Mucosa of rectum (tissue), 2 donors: ENCODE data around the gene HOXD10.
A peak's percentile ranks its signal among the peaks of the same experiment; 100 is the strongest.

ENCODE experiments used
- H3K27ac ChIP-seq, 2 donors: one replicate each; pipeline ENCODE4 v1.7.0; 2013; ENCODE audit warnings: inconsistent platforms in 2 of 2, low read depth in 2 of 2, low read length in 2 of 2
- H3K27me3 ChIP-seq, 2 donors: one replicate each; pipeline ENCODE4 v1.7.0; 2013; ENCODE audit warnings: low read length in 2 of 2; ENCODE audit not compliant: control insufficient read depth in 2 of 2, insufficient read depth in 2 of 2
- H3K36me3 ChIP-seq, 2 donors: one replicate each; pipeline ENCODE4 v1.7.0; 2013; ENCODE audit warnings: low read length in 2 of 2; ENCODE audit not compliant: control insufficient read depth in 2 of 2, insufficient read depth in 2 of 2
- H3K4me1 ChIP-seq, 2 donors: one replicate each; pipeline ENCODE4 v1.7.0; 2013; ENCODE audit warnings: low read length in 2 of 2, mild to moderate bottlenecking in 1 of 2; ENCODE audit not compliant: control insufficient read depth in 2 of 2, insufficient read depth in 2 of 2
- H3K4me3 ChIP-seq, 2 donors: one replicate each; pipeline ENCODE4 v1.7.0; 2013; ENCODE audit warnings: low read length in 2 of 2
- H3K9ac ChIP-seq, 2 donors: one replicate each; pipeline ENCODE4 v1.7.0; 2013; ENCODE audit warnings: low read length in 2 of 2, low read depth in 1 of 2, mild to moderate bottlenecking in 1 of 2
- H3K9me3 ChIP-seq, 2 donors: one replicate each; pipeline ENCODE4 v1.7.0; 2013; ENCODE audit warnings: low read length in 2 of 2; ENCODE audit not compliant: control insufficient read depth in 2 of 2
- donor health status: healthy.
- donor health status: Normal muscosa, but diverticular disease.

Gene HOXD10

GRCh38 chr2:176160251-176160985 is 43.8 kb downstream of the HOXD10 start:
- Histone ChIP-seq H3K9ac (no peak overlapping the region), H3K4me1 (peaks cover 0 to 3% of the 10 kb centered on the region in 2 donors), H3K9me3 (no peaks in the 10 kb centered on the region), H3K27ac (no peak overlapping the region), H3K27me3 (peaks cover 0 to 25% of the 10 kb centered on the region in 2 donors), H3K36me3 (no peaks in the 10 kb centered on the region), H3K4me3 (no peak overlapping the region)

- Histone ChIP-seq H3K27ac (no peak overlapping the region), H3K4me3 (no peak overlapping the region), H3K9me3 (no peaks in the 10 kb centered on the region), H3K27me3 (peaks cover 0 to 25% of the 10 kb centered on the region in 2 donors), H3K36me3 (no peaks in the 10 kb centered on the region), H3K4me1 (peaks cover 0 to 3% of the 10 kb centered on the region in 2 donors), H3K9ac (no peak overlapping the region)
Observed at GRCh38 chr2:176160986-176161824, 44.6 kb downstream of the HOXD10 start.

GRCh38 chr2:176161825-176162626 is 45.4 kb downstream of the HOXD10 start:
- Histone ChIP-seq H3K27me3 (peaks cover 0 to 22% of the 10 kb centered on the region in 2 donors), H3K4me1 (peaks cover 0 to 3% of the 10 kb centered on the region in 2 donors), H3K36me3 (no peaks in the 10 kb centered on the region), H3K4me3 (peak overlapping the region in 1 of 2 donors; percentile 20), H3K9me3 (no peaks in the 10 kb centered on the region), H3K9ac (no peak overlapping the region), H3K27ac (no peak overlapping the region)

- H3K4me3 ChIP-seq = peak overlapping the region in 1 of 2 donors; percentile 31
- H3K27ac ChIP-seq = no peak overlapping the region
- no peaks in the 10 kb centered on the region for H3K36me3 ChIP-seq
- H3K9ac ChIP-seq = no peak overlapping the region
- peaks cover 0 to 21% of the 10 kb centered on the region in 2 donors for H3K27me3 ChIP-seq
- H3K4me1 ChIP-seq = peaks cover 0 to 3% of the 10 kb centered on the region in 2 donors
- no peaks in the 10 kb centered on the region for H3K9me3 ChIP-seq
Observed at GRCh38 chr2:176162911-176163671, 46.5 kb downstream of the HOXD10 start.

- H3K9ac ChIP-seq = no peak overlapping the region
- no peak overlapping the region for H3K27ac ChIP-seq
- no peaks in the 10 kb centered on the region for H3K9me3 ChIP-seq
- peaks cover 0 to 18% of the 10 kb centered on the region in 2 donors for H3K27me3 ChIP-seq
- H3K4me1 ChIP-seq = peaks cover 0 to 3% of the 10 kb centered on the region in 2 donors
- no peaks in the 10 kb centered on the region for H3K36me3 ChIP-seq
- no peak overlapping the region for H3K4me3 ChIP-seq
Observed at GRCh38 chr2:176163672-176164056, 47.1 kb downstream of the HOXD10 start.

- no peak overlapping the region for H3K27ac ChIP-seq
Observed at GRCh38 chr2:176164201-176164600, 47.6 kb downstream of the HOXD10 start.

GRCh38 chr2:176164611-176165369 is 48.2 kb downstream of the HOXD10 start:
- H3K4me3 ChIP-seq = no peak overlapping the region
- no peaks in the 10 kb centered on the region for H3K9me3 ChIP-seq
- H3K36me3 ChIP-seq = no peaks in the 10 kb centered on the region
- no peak overlapping the region for H3K9ac ChIP-seq
- H3K4me1 ChIP-seq = peaks cover 0 to 3% of the 10 kb centered on the region in 2 donors
- H3K27me3 ChIP-seq = peaks cover 0 to 18% of the 10 kb centered on the region in 2 donors
- no peak overlapping the region for H3K27ac ChIP-seq

More at GRCh38 chr2:176164201-176164600, 47.6 kb downstream of the HOXD10 start:
- Histone ChIP-seq H3K9me3 (no peaks in the 10 kb centered on the region), H3K9ac (no peak overlapping the region), H3K36me3 (no peaks in the 10 kb centered on the region), H3K27me3 (peaks cover 0 to 18% of the 10 kb centered on the region in 2 donors), H3K4me1 (peaks cover 0 to 3% of the 10 kb centered on the region in 2 donors), H3K4me3 (no peak overlapping the region)

GRCh38 chr2:176165370-176166050 is 48.9 kb downstream of the HOXD10 start:
- peaks cover 0 to 16% of the 10 kb centered on the region in 2 donors for H3K27me3 ChIP-seq
- H3K36me3 ChIP-seq = no peaks in the 10 kb centered on the region
- no peak overlapping the region for H3K4me3 ChIP-seq
- H3K9ac ChIP-seq = no peak overlapping the region
- no peak overlapping the region for H3K27ac ChIP-seq
- peaks cover 0 to 1% of the 10 kb centered on the region in 2 donors for H3K4me1 ChIP-seq
- H3K9me3 ChIP-seq = no peaks in the 10 kb centered on the region
